Measurements from ENCODE around the gene ST3GAL3. TPM values are rescaled to one million over a fixed set of nuclear protein-coding genes. Genes with fewer than 3 reads are reported as not detected.
A peak's percentile ranks its signal among the peaks of the same experiment; 100 is the strongest.

ST3GAL3 gene
- total and polyA plus RNA-seq, 2 experiments from 2014 or later, result 4.5 to 7.0 TPM

GRCh38 chr1:43764581-43764980 is 57.2 kb downstream of the ST3GAL3 start (continued):
- TF ChIP-seq ZNF462 (CRISPR knock-in tag; IDR thresholded peaks at IDR 0.05) (no peak), EZH2 (IDR thresholded peaks at IDR 0.05; ENCODE audit: low read depth, unreplicated experiment) (no peak), STAT1 (IDR thresholded peaks at IDR 0.05; ENCODE audit: unreplicated experiment) (no peak)

GRCh38 chr1:43766086-43766784 is 58.9 kb downstream of the ST3GAL3 start:
- peak overlapping the region; percentile 72 for H3K4me2 ChIP-seq
- TF ChIP-seq ZNF114 (CRISPR knock-in tag; IDR thresholded peaks at IDR 0.05) (no peak), NANOG (IDR thresholded peaks at IDR 0.05; ENCODE audit: borderline replicate concordance) (peak; percentile 24; the same call in 1 of the 2 replicates), POLR2AphosphoS5 (IDR thresholded peaks at IDR 0.05; ENCODE audit: low read depth) (peak; percentile 22; the same call in 1 of the 2 replicates), REST (IDR thresholded peaks at IDR 0.05; ENCODE audit: unreplicated experiment) (no peak)
- Mint-ChIP-seq H3K4me3 (no peak overlapping the region), H3K27ac (no peak overlapping the region), H3K27me3 (ENCODE audit: insufficient read depth, low read depth, poor library complexity) (no peaks in the 10 kb centered on the region), H3K36me3 (ENCODE audit: low read depth) (no peaks in the 10 kb centered on the region), H3K9me3 (no peaks in the 10 kb centered on the region), H3K4me1 (peaks cover 42% of the 10 kb centered on the region)
- DNase-seq (ENCODE audit: low spot score), result peak; percentile 85
- H3K27me3 ChIP-seq (ENCODE audit: insufficient read depth), result no peaks in the 10 kb centered on the region
- no peaks in the 10 kb centered on the region for H4K20me1 ChIP-seq (replicated peaks; ENCODE audit: insufficient read depth)
- H3K4me1 ChIP-seq (ENCODE audit: insufficient read depth), result peaks cover 54% of the 10 kb centered on the region
- H3K4me3 ChIP-seq, result peak overlapping the region; percentile 38
- no peaks in the 10 kb centered on the region for H3K79me2 ChIP-seq (replicated peaks; ENCODE audit: insufficient read depth)
- H2AFZ ChIP-seq, result no peak overlapping the region
- H3K36me3 ChIP-seq (ENCODE audit: insufficient read depth), result no peaks in the 10 kb centered on the region
- peak; percentile 67 for ATAC-seq
- no peaks in the 10 kb centered on the region for H3K9me2 ChIP-seq (ENCODE audit: insufficient read depth)
- H3K27ac ChIP-seq (ENCODE audit: low read depth), result peak overlapping the region; percentile 96
- H3F3A ChIP-seq (replicated peaks; ENCODE audit: low read depth), result peaks cover 7% of the 10 kb centered on the region; the same call in 1 of the 2 replicates

Measured in GM23338 (cell line).